GM10847 (cell line): ENCODE measurements around the gene PDLIM4.

Source experiments
- POLR2A ChIP-seq: IDR thresholded peaks from 2 replicates; pipeline ENCODE4 v1.6.1; 2011; ENCODE audit not compliant: insufficient read length; ENCODE audit errors: extremely low read depth

The PDLIM4 gene

DNA sequence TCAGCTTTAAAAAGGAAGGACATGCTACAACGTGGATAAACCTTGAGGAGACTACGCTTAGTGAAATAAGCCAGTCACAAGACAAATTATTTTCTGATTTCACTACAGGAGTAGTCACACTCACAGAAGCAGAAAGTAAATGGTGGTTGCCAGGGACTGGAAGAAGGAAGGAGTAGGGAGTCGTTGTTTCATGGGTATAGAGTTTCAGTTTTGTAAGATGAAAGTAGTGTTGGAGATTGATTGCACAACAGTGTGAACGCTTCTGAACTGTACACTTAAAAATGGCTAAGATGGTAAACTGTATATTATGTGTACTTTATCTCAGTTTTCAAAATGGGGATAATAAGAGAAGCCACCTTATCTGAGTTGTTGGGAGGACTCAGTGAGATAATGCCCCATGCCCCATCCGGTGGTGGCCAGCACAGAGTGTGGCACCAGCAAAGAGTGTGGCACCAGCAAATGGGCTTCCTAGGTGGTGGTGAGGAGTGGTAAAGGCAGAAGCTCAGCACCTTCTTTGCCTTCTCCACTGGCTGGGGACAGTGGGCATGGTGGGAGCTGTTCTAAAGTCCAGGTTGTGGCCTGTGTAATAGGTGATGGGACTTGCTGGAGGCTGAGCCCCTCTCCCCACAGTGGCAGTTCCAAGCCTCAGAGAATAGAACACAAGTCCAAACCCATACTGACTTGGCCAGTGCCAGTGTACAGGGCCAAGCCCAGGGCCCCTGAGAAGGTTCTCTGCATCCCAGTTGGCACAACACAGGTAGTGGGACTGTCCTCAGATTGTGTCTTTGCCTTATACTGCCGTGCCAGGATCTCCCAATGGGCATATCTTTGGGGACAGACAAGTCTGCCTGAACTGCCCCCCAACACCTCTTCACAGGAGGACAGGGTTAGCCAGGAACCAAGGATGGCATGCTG lies 41.1 kb downstream of the PDLIM4 start:
- no peak for TF ChIP-seq POLR2A

DNA sequence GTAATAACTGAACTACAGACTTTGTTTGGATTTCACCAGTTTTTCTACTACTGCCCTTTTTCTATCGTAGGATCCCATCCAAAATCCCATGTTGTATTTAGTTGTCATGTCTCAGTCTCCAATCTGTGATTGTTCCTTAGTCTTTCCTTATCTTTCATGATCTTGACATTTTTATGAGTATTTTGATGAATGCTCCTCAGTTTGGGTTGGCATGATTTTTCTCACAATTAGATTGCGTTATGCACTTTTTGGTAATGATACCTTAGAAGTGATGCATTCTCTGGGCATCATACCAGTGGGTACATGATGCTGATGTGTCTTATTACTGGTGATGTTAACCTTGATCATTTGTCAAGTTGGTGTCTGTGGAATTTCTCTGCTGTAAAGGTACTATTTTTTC lies 42.4 kb downstream of the PDLIM4 start:
- TF ChIP-seq POLR2A = no peak

DNA sequence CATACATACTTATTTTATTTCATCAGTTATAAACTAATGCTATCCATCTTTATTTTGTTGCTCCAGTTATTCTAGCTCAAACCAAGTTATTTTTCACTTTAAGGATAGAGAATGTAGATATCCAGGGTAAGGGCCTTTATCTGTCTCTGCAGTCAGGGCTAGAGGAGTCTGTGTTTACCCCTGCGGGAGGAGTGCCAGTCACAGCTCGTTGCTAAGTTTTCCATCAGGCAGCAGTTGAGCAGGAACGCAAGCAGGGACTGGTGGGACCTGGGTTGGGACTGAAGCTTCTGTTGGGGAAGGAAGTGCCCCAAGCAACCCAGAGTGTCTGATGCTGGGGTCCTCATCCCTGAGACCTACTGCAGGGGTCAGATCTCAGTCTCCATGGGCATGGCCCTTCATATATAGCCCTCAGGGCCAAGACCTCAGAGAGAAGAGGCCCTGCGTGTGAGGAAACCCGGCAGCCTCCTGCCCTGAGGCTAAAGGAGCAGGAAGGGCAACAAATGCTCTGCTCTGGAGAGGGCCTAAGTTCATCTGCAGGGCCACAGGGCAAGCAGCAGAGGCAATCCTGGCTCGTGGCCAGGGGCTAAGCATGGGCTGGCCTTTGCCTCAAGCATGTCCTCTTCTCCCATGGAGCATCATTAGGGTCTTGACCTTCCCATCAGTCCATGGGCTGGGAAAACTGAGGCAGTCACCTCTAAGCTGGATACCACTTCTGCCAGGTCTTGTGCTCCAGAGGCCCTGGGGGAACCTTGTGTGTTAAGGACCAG lies 43.3 kb downstream of the PDLIM4 start:
- no peak for TF ChIP-seq POLR2A

DNA sequence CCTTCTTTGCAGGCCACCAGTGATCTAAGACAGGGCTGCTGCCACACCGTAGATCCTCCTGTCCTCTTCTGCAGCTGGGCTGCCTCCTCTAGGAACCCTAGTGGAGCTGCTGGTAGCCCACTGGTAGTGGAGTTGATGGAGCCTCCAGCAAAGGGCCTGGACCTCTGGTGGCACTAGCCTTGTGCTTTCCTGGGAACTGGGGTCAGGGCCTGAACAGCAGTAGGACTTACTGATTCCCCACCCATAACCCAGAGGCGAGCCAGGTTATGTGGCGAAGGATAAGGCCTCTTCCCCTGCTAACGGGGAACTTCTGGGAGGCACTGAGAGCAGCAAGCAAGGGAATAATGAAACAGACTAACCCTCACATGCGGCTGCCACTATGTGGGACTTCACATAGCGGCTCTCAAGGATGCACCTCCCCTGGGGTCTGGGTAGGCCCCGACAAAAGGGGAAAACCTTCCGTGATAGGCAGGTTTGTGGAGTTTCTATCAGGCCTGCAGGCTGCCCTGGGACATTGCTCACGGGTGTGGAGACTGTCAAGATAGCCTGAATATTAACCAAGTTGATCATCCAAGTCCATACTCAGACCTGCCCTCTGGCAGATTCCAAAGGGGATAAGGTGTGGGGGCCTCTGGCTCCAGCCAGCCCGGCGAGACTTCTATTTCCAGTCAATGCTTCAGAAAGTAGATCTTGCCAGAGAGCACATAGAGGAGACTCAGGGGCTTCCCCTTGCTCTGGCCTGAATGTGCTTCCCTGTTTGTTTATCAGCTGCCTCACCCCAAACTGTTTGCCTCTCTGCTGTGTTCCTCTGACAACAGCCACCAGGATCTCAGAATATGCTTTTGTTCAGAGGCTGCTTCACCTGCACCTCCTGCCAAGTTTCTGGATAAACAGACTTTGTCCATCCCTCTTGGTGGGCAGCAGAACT lies 44.1 kb downstream of the PDLIM4 start:
- no peak for TF ChIP-seq POLR2A

DNA sequence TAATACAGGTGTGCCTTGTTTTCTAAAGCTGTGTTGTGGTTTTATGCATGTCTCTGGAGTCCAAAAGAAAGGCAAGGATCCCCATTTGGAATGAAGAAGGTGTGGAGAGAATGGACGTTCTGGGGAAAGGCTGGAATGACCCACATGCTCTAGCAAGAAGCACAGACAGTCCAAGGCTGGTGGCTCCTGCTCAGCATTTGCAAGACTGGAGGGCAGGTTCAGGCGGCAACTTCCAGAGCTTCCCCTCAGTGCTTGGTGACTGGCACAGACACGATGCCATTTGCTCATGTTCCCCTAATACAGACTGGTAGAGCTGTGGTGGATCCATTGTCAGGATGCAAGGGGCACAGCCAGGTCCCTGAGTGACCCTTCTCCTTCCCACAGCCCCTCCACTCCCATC lies 44.9 kb downstream of the PDLIM4 start:
- TF ChIP-seq POLR2A = no peak

DNA sequence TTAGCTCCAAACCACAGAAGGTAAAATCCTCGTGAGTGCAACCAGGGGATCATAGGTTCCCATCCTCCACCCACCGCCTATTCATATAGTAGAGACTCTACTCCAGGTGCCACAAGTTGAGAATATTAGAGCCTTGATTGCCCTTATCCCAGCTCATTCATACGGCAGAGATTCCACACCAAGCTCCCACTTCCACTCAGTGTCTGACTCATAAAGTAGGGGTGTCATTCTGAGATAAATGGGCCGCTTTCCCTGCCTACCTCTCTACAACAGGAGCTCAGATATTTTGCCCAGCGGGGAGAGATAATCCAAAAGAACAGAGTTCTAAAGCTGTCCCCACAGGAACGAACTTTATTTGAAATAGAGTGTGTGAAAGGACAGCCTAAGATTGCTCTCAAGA lies 46.1 kb downstream of the PDLIM4 start:
- TF ChIP-seq POLR2A = no peak

DNA sequence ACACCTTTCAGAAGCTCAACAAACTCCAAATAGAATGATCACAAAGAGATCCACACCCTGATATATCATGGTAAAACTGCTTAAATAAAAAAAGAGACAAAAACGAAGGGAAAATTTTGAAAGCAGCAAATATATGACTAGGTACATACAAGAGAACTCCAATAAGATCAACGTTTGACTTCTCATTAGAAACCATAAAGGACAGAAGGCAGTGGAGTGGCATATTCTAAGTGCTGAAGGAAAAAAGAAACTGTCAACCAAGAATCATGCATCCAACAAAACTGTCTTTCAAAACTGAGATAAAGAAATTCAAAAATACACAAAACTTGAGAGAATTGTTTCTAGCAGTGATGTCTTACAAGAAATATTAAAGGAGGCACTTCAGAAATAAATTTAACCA lies 47.9 kb downstream of the PDLIM4 start:
- no peak for TF ChIP-seq POLR2A

DNA sequence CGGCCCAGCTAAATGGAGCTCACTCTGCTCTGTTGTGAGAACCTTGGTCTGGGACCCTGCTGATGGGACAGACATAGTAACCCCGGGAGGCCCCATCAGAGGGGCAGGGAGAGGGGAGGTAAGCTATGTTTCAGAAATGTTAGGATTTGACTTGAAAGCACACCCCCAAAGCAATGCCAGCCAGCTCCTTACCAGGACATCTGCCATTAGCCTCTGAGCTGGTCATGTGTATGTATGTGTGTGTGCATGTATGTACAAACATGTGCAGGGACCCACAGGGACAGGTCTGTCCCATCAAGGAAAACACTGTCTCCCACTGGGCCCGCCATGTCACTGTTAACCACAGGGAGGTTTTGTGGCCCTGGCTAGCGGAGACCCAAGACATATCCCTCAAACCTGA lies 51.2 kb downstream of the PDLIM4 start:
- TF ChIP-seq POLR2A = no peak

DNA sequence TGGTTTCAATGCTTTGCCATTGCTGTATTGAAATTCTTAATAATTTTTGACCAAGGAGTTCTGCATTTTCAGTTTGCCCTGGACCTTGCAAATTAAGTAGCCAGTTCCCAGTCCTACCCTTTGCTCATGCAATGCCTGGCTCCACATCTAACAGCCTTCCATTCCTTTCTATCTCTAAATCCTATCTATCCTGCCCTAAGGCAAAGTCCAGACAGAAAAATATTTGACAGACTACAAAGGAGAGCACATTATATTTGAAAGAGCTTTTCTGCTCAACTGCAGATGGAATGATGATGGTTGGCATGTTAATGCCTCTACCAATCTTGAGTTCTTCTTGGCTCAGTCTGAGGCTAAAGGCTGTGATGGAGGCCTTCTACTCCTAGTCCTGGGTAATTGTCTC lies 52.2 kb downstream of the PDLIM4 start:
- no peak for TF ChIP-seq POLR2A

DNA sequence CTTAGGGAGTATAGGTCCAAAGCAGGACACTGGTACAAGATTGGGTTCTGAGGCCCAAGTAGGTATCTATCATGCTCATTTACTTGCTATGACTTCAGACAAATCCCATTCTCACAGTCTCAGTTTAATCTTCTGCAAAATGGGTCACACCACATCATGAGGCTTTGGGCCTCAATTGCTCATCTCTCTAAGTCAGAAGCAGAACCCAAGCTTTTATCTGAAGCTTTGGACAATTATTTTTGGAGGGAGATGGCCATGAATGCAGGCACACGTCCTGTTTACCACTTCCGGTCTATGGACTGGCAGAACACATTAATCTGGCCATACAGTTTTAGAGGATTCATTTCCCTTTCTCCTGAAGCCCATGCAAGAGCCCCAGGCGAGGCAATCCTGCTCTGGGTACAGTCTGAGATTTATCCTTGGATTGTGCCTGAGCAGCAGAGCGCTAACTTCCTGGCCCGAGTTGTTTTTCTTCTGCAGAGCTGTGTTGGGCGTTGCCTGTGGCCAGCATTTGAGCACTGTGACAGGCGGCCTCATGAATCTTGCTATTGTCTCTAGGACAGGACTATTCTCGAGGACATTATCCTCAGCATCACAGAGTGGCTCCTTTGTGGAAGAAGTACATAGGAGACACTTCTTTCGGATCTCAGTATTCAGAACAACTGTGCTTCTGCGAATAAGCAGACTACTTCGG lies 52.8 kb downstream of the PDLIM4 start:
- no peak for TF ChIP-seq POLR2A

DNA sequence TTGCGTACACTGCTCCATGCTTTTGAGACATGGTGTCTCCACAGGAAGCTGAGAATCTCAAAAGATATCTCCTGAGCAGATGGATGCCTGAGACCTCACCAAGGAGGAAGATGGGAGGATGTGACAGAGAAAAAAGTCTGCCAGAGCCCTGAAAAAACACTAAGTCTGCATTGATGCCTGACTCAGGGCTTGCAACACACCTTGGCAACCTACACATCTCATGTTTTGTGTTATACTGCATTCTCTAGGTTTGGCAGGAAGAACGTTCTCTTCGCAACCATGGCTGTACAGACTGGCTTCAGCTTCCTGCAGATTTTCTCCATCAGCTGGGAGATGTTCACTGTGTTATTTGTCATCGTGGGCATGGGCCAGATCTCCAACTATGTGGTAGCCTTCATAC lies 55.9 kb downstream of the PDLIM4 start:
- no peak for TF ChIP-seq POLR2A

DNA sequence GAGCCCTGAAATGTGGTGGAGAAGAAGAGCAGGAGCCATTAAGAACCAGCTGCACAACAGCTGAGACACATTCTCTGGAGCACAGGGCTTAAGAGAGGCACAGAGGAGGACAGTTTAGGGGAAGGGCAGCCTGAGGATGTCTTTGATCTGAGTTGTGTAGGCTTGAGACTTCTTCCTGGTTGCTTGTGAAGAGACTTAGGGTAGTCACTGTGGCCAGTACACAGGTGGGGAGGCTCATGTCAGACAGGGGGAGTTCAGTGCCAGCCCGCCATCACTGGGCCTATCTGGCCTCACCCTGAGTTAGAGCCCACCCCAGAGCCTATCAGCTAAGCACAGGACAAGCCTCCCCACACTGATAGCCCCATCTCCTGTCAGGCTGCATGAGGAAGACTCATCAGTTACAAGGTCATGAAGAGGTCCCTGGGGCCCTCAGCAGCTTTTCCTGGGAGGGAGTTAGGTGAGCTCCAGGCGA lies 56.5 kb downstream of the PDLIM4 start:
- TF ChIP-seq POLR2A = no peak

DNA sequence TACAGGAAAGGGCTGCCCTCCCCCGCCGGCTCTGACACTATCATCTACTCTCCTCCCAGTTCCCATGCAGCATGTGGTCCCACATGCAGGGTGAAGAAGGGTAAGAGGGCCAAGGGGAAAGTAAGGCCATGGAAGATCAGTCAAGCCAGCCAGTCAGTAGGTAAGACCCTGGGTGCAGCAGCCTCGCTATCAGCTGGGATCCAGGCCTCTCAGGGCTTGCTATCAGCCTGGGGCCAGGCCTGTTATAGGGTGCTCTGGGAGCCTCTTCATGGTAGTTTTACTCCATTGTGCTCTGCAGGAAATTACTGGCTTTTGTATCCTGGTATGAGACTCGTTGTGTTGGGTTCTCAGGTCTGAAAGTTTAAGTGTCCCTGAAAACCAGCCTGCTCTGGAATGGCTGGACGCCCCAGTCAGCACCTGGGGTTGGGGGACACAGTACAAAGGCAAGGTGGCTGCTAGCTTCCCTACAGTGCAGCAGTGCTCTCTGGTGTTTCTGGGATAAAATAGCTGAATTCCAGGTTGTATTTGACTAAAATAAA lies 58.1 kb downstream of the PDLIM4 start:
- no peak for TF ChIP-seq POLR2A

DNA sequence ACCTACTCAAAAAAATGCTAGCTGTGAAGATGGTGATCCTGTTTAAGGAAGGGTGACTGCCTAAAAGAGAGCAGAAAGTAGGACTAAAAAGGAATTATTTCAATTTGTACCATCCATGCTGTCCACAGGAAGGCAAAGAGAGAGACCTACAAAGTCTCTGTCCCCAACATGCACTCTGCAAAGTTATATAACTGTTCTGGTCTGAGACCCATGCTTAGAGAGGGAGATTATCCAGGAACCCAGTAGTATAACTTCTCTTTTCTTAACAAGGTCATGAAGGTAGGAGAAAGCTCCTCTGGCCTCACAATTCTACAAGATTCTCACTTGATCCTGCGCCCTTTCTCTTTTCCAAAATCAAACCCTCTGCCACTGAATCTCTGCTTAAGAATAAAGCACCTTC lies 62.5 kb downstream of the PDLIM4 start:
- no peak for TF ChIP-seq POLR2A
